Spleen (tissue), 11 donors: ENCODE measurements around the gene NHEJ1. TPM values are rescaled to one million over a fixed set of nuclear protein-coding genes. Genes with fewer than 3 reads are reported as not detected.

ENCODE experiments used
- DNase-seq: peaks from one replicate; pipeline ENCODE4 v3.0.0-alpha.2; 2020
- H3K27ac ChIP-seq, 8 donors: fragments of 200-600 bp; sonication (generic) in 7 of 8; 1 replicate in 4 of 8; 2 replicates in 4 of 8; pipeline versions ENCODE4 v1.5.0 to v1.8.0; 2016 to 2021; ENCODE audit warnings: inconsistent platforms in 4 of 8, mild to moderate bottlenecking in 4 of 8, moderate library complexity in 1 of 8
- H3K27me3 ChIP-seq, 7 donors: fragments of 200-600 bp; sonication (generic) in 6 of 7; replicated peaks in 1 of 7; 1 replicate in 4 of 7; 2 replicates in 3 of 7; pipeline versions ENCODE4 v1.5.0 to v1.8.0; 2016 to 2021; ENCODE audit warnings: inconsistent platforms in 3 of 7, mild to moderate bottlenecking in 1 of 7
- H3K36me3 ChIP-seq, 6 donors: fragments of 200-600 bp; sonication (generic) in 5 of 6; 1 replicate in 4 of 6; 2 replicates in 2 of 6; pipeline versions ENCODE4 v1.5.0 to v1.8.0; 2016 to 2021; ENCODE audit warnings: inconsistent platforms in 2 of 6
- H3K4me1 ChIP-seq, 6 donors: fragments of 200-600 bp; sonication (generic) in 5 of 6; 1 replicate in 3 of 6; 2 replicates in 3 of 6; pipeline versions ENCODE4 v1.5.0 to v1.8.0; 2016 to 2021; ENCODE audit warnings: inconsistent platforms in 3 of 6
- H3K4me3 ChIP-seq, 8 donors: fragments of 200-600 bp; sonication (generic) in 7 of 8; 1 replicate in 4 of 8; 2 replicates in 4 of 8; pipeline versions ENCODE4 v1.5.0 to v1.8.0; 2016 to 2021; ENCODE audit warnings: inconsistent platforms in 4 of 8, mild to moderate bottlenecking in 4 of 8, moderate library complexity in 2 of 8
- H3K9me3 ChIP-seq, 8 donors: fragments of 200-600 bp; sonication (generic) in 7 of 8; 1 replicate in 4 of 8; 2 replicates in 4 of 8; pipeline versions ENCODE4 v1.5.0 to v1.8.0; 2016 to 2021; ENCODE audit warnings: inconsistent platforms in 4 of 8
- POLR2A ChIP-seq, 3 donors: fragments of 450-650 bp; IDR thresholded peaks; one replicate each; pipeline ENCODE4 v1.5.1; 2017; ENCODE audit warnings: antibody characterized with exemption in 3 of 3, mild to moderate bottlenecking in 1 of 3
- POLR2AphosphoS5 ChIP-seq, 3 donors: sonication (generic); formaldehyde crosslinking; IDR thresholded peaks; one replicate each; pipeline ENCODE4 v1.5.1; 2017; ENCODE audit warnings: antibody characterized with exemption in 3 of 3
- WGBS, 5 donors: extraction: QIAGEN DNeasy Blood & Tissue Kit in 3 of 5; methylation state at CpG; one replicate each; pipeline versions ENCODE4 v1.1.5 to v1.1.7; 2013 to 2018; 5-methylcytosine and 5-hydroxymethylcytosine counted together
- intact Hi-C: fragments of 100-400 bp; cut with DNase I; formaldehyde crosslinking; loops from one replicate; pipeline ENCODE4 v1.15.0; 2023; ENCODE audit warnings: low total_unique reads
- polyA plus RNA-seq, 3 donors: library from polyadenylated mRNA; stranded (reverse); fragments of 200-250 nt; gene quantifications; one replicate each; pipeline ENCODE4 v1.2.1, GENCODE V29; 2013
- total RNA-seq, 7 donors: library from RNA; depleted of rRNA in 3 of 7; stranded (reverse); fragments of >200 nt in 3 of 7; fragmentation: NEBNext Ultra II Directional in 4 of 7; extraction: Animal tissue kit (Norgen Biotek cat#: 25700) in 4 of 7; gene quantifications; one replicate each; pipeline versions ENCODE4 v1.1.0 to v1.2.1, GENCODE V29; 2016 to 2021
- TF ChIP-seq, protein P1 (sequence below), 11 experiments: fragments of 200-600 bp in 7 of 11; fragments of 450-650 bp in 4 of 11; sonication (generic) in 4 of 11; IDR thresholded peaks in 8 of 11; conservative IDR thresholded peaks in 3 of 11; 1 replicate in 7 of 11; 2 replicates in 4 of 11; pipeline versions ENCODE4 v1.4.0 to v1.8.0; 2016 to 2021; ENCODE audit warnings: antibody characterized with exemption in 11 of 11, inconsistent platforms in 4 of 11, mild to moderate bottlenecking in 1 of 11
- donor health status: healthy with polysubstance abuse.
- donor health status: DM: no; HTN: no; CAD: no; lungs with moderate emphysema.
- donor health status: DM: no; HTN: no; CAD: no.
- donor health status: Bipolar disorder and iron deficiency.
- donor health status: healthy.
- donor health status: DM: no; HTN: no; CAD: no.
- donor health status: DM: yes; HTN: yes; CAD: no.

NHEJ1 gene
- total and polyA plus RNA-seq, 10 donors, result 5.5 to 25.9 (median 14.0) TPM

DNA sequence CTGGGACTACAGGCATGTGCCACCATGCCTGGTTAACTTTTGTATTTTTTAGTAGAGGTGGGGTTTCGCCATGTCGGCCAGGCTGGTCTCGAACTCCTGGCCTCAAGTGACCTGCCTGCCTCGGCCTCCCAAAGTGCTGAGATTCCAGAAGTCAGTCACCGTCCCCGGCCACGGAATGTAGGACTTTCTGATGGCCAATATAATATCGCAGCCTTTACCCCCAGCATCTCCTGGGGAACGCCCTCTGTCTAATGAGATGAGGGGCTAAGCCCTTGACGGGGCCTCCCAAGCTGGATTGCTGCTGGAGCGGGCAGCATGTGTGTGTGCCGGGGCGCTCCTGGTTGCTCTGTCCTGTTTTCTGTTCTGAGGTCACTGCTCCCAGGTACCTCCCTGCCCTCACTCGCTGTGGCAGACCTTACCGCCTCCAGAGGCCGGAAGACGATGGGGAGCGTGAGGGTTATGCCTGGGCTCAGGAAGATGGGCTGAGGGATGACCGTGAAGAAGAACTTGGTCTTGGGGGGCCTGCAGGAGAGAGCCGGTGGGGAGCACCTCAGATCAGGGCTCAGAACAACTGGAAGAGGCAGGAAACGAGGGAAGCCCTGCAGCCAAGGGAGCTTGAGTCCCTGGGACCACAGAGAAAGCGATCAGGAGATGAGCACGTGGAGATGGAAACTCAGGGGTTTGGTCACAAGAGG lies 128.4 kb downstream of the NHEJ1 start:
- WGBS, 5 donors, result 78 to 89% (median 84%) methylated on average over 21 to 23 of the region's 23 CpGs
- peaks cover 0 to 82% (median 12%) of the 10 kb centered on the region in 7 donors for H3K27me3 ChIP-seq
- no peaks in the 10 kb centered on the region for H3K4me1 ChIP-seq
- no peaks in the 10 kb centered on the region for H3K36me3 ChIP-seq
- peak; percentile 32 for DNase-seq
- H3K27ac ChIP-seq, result no peak overlapping the region
- intact Hi-C loops, result no loop called here
- no peak overlapping the region for H3K4me3 ChIP-seq
- no peaks in the 10 kb centered on the region for H3K9me3 ChIP-seq
- no peak for TF ChIP-seq POLR2A (IDR thresholded peaks at IDR 0.05)
- TF ChIP-seq, protein P1, sequence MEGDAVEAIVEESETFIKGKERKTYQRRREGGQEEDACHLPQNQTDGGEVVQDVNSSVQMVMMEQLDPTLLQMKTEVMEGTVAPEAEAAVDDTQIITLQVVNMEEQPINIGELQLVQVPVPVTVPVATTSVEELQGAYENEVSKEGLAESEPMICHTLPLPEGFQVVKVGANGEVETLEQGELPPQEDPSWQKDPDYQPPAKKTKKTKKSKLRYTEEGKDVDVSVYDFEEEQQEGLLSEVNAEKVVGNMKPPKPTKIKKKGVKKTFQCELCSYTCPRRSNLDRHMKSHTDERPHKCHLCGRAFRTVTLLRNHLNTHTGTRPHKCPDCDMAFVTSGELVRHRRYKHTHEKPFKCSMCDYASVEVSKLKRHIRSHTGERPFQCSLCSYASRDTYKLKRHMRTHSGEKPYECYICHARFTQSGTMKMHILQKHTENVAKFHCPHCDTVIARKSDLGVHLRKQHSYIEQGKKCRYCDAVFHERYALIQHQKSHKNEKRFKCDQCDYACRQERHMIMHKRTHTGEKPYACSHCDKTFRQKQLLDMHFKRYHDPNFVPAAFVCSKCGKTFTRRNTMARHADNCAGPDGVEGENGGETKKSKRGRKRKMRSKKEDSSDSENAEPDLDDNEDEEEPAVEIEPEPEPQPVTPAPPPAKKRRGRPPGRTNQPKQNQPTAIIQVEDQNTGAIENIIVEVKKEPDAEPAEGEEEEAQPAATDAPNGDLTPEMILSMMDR (IDR thresholded peaks at IDR 0.05 in 8 of 11, conservative IDR thresholded peaks at IDR 0.05 in 3 of 11), result no peak
- no peak for TF ChIP-seq POLR2AphosphoS5 (IDR thresholded peaks at IDR 0.05)

DNA sequence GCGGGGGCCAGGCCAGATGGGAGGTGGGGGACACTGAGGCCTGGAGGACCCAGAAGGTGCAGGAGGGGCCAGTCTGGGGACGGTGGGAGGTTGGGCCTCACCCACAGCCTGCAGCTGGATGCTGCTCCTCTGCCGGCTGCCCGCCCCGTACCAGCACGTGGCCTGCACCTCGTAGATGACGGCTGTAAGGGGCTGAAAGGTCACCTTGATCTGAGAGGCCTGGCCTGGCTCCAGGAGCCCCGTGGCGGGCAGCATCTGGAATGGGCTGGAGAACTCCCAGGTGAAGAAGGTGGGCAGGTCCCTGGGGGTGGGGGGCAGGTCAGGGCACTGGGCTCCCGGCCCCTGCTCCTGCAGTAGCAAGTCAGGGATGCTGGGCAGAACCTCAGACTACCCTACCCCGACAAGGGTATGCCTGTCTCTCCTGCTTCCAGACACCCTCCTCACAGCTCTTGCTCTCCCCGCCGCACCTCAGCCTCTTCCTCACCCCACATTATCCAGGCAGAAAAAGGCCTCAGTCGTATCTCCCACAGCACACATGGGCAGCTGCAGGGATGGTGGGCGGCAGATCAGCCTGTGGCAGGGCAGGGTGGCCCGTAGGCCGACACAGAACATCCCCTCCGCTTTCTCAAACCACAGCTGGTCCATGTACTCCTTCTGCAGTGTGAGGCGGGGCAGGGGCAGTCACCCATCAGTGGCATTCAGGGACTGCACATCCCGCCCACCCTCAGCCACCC lies 129.4 kb downstream of the NHEJ1 start:
- TF ChIP-seq, protein P1 (IDR thresholded peaks at IDR 0.05 in 8 of 11, conservative IDR thresholded peaks at IDR 0.05 in 3 of 11), result no peak
- no peak for TF ChIP-seq POLR2AphosphoS5 (IDR thresholded peaks at IDR 0.05)
- no peak for TF ChIP-seq POLR2A (IDR thresholded peaks at IDR 0.05)
- Histone ChIP-seq H3K4me3 (no peak overlapping the region), H3K27me3 (peaks cover 0 to 72% (median 12%) of the 10 kb centered on the region in 7 donors), H3K9me3 (no peaks in the 10 kb centered on the region), H3K27ac (no peak overlapping the region), H3K36me3 (no peaks in the 10 kb centered on the region), H3K4me1 (no peaks in the 10 kb centered on the region)
- intact Hi-C loops, result no loop called here
- 77 to 84% (median 79%) methylated on average over 10 to 21 of the region's 21 CpGs for WGBS, 5 donors
- no peak for DNase-seq

DNA sequence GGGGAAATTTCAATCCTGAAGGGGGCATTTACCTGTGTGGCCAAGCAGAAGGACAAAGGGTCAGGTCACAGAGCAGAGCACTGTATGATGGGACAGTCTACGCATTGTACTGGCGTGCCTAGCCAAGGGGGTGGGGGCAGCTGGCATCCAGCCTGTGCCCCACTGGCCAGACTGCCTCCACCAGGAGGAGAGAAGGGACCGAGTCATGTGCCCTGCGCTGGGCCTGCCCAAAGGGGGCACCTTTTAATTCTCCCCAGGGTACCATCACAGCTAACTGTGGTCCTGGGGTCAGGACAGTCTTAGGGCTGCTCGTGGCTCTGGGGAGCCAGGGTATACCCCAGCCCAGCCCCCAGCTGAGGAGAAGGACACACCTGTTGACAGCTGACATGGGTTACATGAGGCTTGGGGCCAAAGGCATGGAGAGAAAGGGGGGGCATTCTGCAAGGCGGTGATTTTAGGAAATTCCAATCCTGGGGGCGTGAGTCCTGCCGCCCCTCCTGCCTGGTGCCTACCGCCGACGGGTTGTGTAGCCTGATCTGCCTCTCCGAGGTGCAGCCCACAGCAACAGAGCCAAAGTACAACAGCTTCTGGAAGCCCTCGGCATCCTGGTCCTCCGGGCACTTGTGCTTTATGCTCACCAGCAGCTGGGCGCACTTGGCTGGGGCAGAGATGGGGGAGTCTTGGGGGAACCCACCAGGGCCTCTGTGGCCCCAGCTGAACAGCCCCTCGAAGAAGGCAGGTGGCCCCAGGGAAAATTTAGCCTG lies 130.3 kb downstream of the NHEJ1 start:
- 79 to 87% (median 79%) methylated on average over 11 to 16 of the region's 16 CpGs for WGBS, 5 donors
- Histone ChIP-seq H3K36me3 (no peaks in the 10 kb centered on the region), H3K27me3 (peaks cover 0 to 64% (median 12%) of the 10 kb centered on the region in 7 donors), H3K27ac (no peak overlapping the region), H3K4me1 (no peaks in the 10 kb centered on the region), H3K4me3 (no peak overlapping the region), H3K9me3 (no peaks in the 10 kb centered on the region)
- DNase-seq, result no peak
- intact Hi-C loops, result no loop called here
- no peak for TF ChIP-seq POLR2AphosphoS5 (IDR thresholded peaks at IDR 0.05)
- TF ChIP-seq, protein P1 (IDR thresholded peaks at IDR 0.05 in 8 of 11, conservative IDR thresholded peaks at IDR 0.05 in 3 of 11), result no peak
- TF ChIP-seq POLR2A (IDR thresholded peaks at IDR 0.05), result no peak

DNA sequence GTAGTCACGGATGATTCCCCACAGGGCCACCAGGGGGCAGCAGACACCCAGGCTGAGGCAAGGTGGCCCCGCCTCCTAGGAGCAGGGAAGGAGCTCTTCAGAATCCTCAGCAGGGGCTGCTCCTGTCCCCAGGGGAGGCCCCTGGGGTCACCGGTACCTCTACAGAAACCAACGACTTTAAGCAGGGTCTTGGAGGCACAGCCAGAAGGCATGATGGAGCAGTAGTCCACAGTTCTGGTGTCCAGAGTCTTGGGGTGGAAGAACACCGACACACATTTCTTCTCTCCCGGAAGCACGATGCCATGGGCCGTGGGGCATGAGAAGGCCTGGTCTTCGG lies 130.8 kb downstream of the NHEJ1 start:
- WGBS, 5 donors, result 39 to 59% (median 42%) methylated on average over 5 to 9 of the region's 9 CpGs
- no peak overlapping the region for H3K27ac ChIP-seq
- peak; percentile 92 for DNase-seq
- intact Hi-C loops, result no loop called here
- no peak overlapping the region for H3K4me3 ChIP-seq
- H3K27me3 ChIP-seq, result peaks cover 0 to 58% (median 12%) of the 10 kb centered on the region in 7 donors
- no peaks in the 10 kb centered on the region for H3K9me3 ChIP-seq
- TF ChIP-seq, protein P1 (IDR thresholded peaks at IDR 0.05 in 8 of 11, conservative IDR thresholded peaks at IDR 0.05 in 3 of 11), result peak; percentile 58 to 95 (median 93)
- TF ChIP-seq POLR2A (IDR thresholded peaks at IDR 0.05), result no peak
- H3K4me1 ChIP-seq, result no peaks in the 10 kb centered on the region
- H3K36me3 ChIP-seq, result no peaks in the 10 kb centered on the region
